Kidney (tissue), 14 donors: ENCODE results near the gene CLCNKB. TPM values are rescaled to one million over a fixed set of nuclear protein-coding genes. Genes with fewer than 3 reads are reported as not detected.
"Not testable (repeated sequence)": the region's sequence is repeated elsewhere in the genome, so short reads cannot be mapped to it uniquely, and the experiment has no call there.

Experiments used
- DNase-seq, 5 donors: peaks; one replicate each; pipeline ENCODE4 v3.0.0-alpha.2; 2013 to 2020
- FAIRE-seq: peaks from 2 replicates; lab custom pipeline; 2012; peaks lifted over from hg19 to GRCh38; lab: Jason Lieb, UNC
- H3K27ac ChIP-seq, 2 donors: one replicate each; pipeline ENCODE4 v1.7.0; 2013; ENCODE audit warnings: low read depth in 2 of 2, low read length in 2 of 2, inconsistent platforms in 1 of 2
- H3K27me3 ChIP-seq: one replicate; pipeline ENCODE4 v1.7.1; 2013; ENCODE audit warnings: low read length, inconsistent platforms; ENCODE audit not compliant: control insufficient read depth, insufficient read depth
- H3K36me3 ChIP-seq, 3 donors: one replicate each; pipeline versions ENCODE4 v1.7.0 to v1.7.1; 2013; ENCODE audit warnings: low read length in 3 of 3, control low read depth in 1 of 3, inconsistent platforms in 1 of 3; ENCODE audit not compliant: insufficient read depth in 3 of 3, control insufficient read depth in 2 of 3
- H3K4me1 ChIP-seq, 3 donors: one replicate each; pipeline versions ENCODE4 v1.7.0 to v1.7.1; 2013; ENCODE audit warnings: low read length in 3 of 3, inconsistent platforms in 1 of 3, low read depth in 1 of 3; ENCODE audit not compliant: control insufficient read depth in 2 of 3, insufficient read depth in 2 of 3
- H3K4me3 ChIP-seq, 3 donors: one replicate each; pipeline versions ENCODE4 v1.7.0 to v1.8.1; 2013; ENCODE audit warnings: low read length in 3 of 3, control low read depth in 1 of 3, inconsistent platforms in 1 of 3
- H3K9ac ChIP-seq, 3 donors: one replicate each; pipeline versions ENCODE4 v1.7.0 to v1.7.1; 2013; ENCODE audit warnings: low read length in 3 of 3, control low read depth in 1 of 3, inconsistent platforms in 1 of 3
- H3K9me3 ChIP-seq, 3 donors: one replicate each; pipeline versions ENCODE4 v1.7.0 to v1.7.1; 2013; ENCODE audit warnings: low read length in 3 of 3, control low read depth in 1 of 3, inconsistent platforms in 1 of 3; ENCODE audit not compliant: control insufficient read depth in 2 of 3, insufficient read depth in 1 of 3
- CTCF ChIP-seq: IDR thresholded peaks from 3 replicates; pipeline ENCODE4 v1.5.1; 2012; ENCODE audit warnings: mild to moderate bottlenecking, moderate library complexity, borderline replicate concordance; ENCODE audit not compliant: insufficient read depth; ENCODE audit errors: extremely low read depth
- intact Hi-C: fragments of 100-400 bp; cut with DNase I; formaldehyde crosslinking; loops from one replicate; pipeline ENCODE4 v1.11.1; 2022
- polyA plus RNA-seq: library from polyadenylated mRNA; stranded (reverse); fragments of 350-450 nt; fragmentation: Illumina TruSeq; extraction: RNeasy Lipid Tissue Mini Kit (QIAGEN cat#74804); gene quantifications from one replicate; pipeline ENCODE4 v1.2.3, GENCODE V29; 2014; ENCODE audit warnings: low read depth, low replicate concordance; ENCODE audit not compliant: insufficient read depth
- total RNA-seq: library from RNA; stranded (reverse); fragmentation: NEBNext Ultra II Directional; extraction: Animal tissue kit (Norgen Biotek cat#: 25700); gene quantifications from one replicate; pipeline ENCODE4 v1.2.1, GENCODE V29; 2021
- donor health status: control.
- donor health status: control.
- donor health status: control.
- donor health status: control.
- donor health status: control.
- donor health status: DM: yes; HTN: yes; CAD: no.
- donor health status: Normal renal cell carcinoma (clear cell type).

Gene CLCNKB
- total and polyA plus RNA-seq, 2 donors from 2014 or later = 60.6 to 519 TPM

- intact Hi-C loops = no loop called here
- no peak overlapping the region for H3K27ac ChIP-seq
- H3K4me3 ChIP-seq = no peak overlapping the region
- H3K27me3 ChIP-seq = no peaks in the 10 kb centered on the region
- H3K4me1 ChIP-seq = no peaks in the 10 kb centered on the region
- TF ChIP-seq CTCF = no peak
- no peaks in the 10 kb centered on the region for H3K9me3 ChIP-seq
- DNase-seq (peak in 1 of 5 donors; percentile 42), FAIRE-seq (no peak)
- H3K9ac ChIP-seq = no peak overlapping the region
- H3K36me3 ChIP-seq = no peaks in the 10 kb centered on the region
Observed at GRCh38 chr1:15997076-15997585, 46.5 kb upstream of the CLCNKB start.

GRCh38 chr1:15997637-15998280 lies 45.8 kb upstream of the CLCNKB start:
- intact Hi-C loops = no loop called here
- Histone ChIP-seq H3K27me3 (no peaks in the 10 kb centered on the region), H3K9me3 (no peaks in the 10 kb centered on the region), H3K27ac (no peak overlapping the region), H3K36me3 (no peaks in the 10 kb centered on the region), H3K4me3 (no peak overlapping the region), H3K9ac (no peak overlapping the region), H3K4me1 (no peaks in the 10 kb centered on the region)
- DNase-seq = peak in 1 of 5 donors; percentile 21
- no peak for TF ChIP-seq CTCF
- FAIRE-seq = no peak

- Histone ChIP-seq H3K4me3 (no peak overlapping the region), H3K4me1 (no peaks in the 10 kb centered on the region), H3K9ac (no peak overlapping the region), H3K36me3 (no peaks in the 10 kb centered on the region), H3K9me3 (no peaks in the 10 kb centered on the region), H3K27ac (no peak overlapping the region), H3K27me3 (no peaks in the 10 kb centered on the region)
- FAIRE-seq (no peak), DNase-seq (peak in 1 of 5 donors; percentile 39)
- intact Hi-C loops = no loop called here
- no peak for TF ChIP-seq CTCF
Observed at GRCh38 chr1:15998929-15999328, 44.7 kb upstream of the CLCNKB start.

- DNase-seq = peak in 1 of 5 donors; percentile 9
- H3K27ac ChIP-seq, H3K27me3 ChIP-seq, FAIRE-seq, H3K9ac ChIP-seq, H3K9me3 ChIP-seq, H3K36me3 ChIP-seq, H3K4me1 ChIP-seq, H3K4me3 ChIP-seq: not testable (repeated sequence)
- intact Hi-C loops = loop anchor here (10.0 kb wide), 1 partner anchor 54 kb away; no protein-coding TSS in a partner anchor
Observed at GRCh38 chr1:16001274-16001673, 42.3 kb upstream of the CLCNKB start.
